HG02981 (cell line): ENCODE measurements around the gene SPIB.
"Not testable (repeated sequence)": the region's sequence is repeated elsewhere in the genome, so short reads cannot be mapped to it uniquely, and the experiment has no call there.

Experiments used
- ATAC-seq: cut with Tn5 transposase; IDR thresholded peaks from one replicate; pipeline ENCODE4 v1.9.1; 2021; ENCODE audit warnings: mild to moderate bottlenecking, moderate library complexity; ENCODE audit not compliant: unreplicated experiment

SPIB gene

DNA sequence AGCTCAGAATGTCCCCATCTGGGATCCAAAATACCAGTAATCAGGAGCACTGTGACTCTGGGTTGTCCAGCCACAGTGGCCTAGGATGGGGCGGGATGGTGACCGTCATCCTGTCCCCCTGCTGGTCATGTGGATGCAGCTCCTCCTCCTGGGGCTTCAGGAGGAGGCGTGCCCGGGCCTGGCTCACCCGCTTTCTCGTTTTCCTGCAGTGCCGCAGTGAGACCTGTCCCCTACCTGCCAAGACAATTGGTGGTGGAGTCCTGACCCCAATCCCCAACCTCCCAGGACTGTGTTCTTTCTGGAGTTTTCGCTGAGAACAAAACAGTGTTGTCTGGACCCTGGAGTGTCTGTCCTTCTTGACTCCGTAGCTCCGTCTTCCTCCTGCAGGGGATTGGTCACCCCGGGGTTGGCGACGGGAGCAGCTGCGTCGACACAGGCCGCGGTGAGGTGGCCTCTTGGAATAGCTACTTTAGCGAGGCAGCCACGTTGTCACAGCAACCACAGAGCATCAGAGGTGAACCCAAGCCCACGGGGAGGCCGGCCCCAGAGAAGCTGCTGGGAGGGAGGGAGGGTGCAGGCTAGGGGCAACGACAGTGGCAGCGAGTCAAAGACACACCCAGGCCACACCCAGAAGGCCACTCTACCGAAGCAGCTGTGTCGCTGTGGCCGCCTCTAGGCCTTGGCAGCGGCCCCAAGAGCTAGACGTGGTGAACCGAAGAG is 47.4 kb downstream of the SPIB start:
- no peak for ATAC-seq

DNA sequence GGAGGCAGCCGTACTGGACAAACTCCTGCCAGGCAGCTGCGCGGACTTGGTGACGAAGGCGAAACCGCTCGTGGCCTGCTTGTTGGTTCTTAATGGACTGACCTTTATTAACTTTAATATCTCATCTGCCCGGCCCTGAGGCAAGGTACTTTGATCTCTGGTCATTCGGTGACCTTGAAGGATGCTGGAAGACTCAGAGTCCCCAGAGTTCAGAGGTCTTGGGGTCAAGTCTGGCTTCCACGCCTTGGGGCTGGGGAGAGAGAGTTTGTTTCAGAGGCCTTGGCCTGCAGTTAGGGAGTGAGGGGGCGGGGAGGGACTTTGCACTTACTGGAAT is 47.9 kb downstream of the SPIB start:
- ATAC-seq: no peak

DNA sequence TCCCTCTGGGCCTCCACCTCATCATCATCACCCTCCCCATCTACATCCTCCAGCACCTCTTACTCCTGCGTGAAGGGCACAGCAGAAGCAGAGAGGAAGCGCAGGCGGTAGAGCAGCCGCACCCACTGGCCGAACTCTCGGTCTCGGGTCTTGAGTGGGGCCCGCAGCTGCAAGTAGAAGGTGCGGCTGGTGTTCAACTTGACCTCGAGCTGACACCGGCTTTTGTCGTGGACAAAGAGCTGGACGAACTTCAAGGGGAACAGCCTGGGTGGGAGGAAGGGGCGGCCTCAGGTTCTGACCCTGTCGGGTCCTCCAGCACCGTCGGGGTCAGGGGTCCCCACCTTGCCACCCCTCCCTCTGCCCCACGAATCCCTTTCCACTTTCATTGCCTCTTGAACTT is 48.8 kb downstream of the SPIB start:
- ATAC-seq: no peak

DNA sequence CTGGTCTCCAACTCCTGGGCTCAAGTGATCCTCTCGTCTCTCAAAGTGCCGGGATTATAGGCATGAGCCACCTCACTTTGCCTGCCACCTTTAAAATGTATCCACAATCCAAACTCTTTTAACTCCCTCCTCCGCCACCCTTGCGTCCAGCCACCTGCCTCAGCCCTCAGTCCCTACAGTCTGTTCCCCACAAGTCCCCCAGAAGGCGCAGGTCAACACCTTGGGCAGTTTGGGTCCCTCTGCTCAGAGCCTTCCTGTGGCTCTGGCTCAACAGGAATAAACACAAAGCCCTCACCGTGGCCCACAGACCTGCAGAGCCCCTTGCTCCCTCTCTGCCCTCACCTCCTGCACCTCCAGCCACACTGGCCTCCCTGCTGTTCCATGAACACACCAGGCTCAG is 50.1 kb downstream of the SPIB start:
- no peak for ATAC-seq

DNA sequence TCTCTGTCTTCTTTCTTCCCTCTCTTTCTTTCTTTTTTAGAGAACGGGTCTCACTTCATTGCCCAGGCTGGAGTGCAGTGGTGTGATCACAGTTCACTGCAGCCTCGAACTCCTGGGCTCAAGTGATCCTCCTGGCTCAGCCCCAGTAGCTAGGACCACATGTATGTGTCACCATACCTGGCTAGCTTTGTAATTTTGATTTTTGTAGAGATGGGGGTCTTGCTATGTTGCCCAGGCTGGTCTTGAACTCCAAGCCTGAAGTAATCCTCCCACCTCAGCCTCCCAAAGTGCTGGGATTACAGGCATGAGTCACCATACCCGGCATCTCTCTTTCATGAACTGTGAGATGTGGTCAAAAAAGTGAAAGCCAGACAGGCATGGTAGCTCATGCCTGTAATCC is 54.6 kb downstream of the SPIB start:
- ATAC-seq: not testable (repeated sequence)

DNA sequence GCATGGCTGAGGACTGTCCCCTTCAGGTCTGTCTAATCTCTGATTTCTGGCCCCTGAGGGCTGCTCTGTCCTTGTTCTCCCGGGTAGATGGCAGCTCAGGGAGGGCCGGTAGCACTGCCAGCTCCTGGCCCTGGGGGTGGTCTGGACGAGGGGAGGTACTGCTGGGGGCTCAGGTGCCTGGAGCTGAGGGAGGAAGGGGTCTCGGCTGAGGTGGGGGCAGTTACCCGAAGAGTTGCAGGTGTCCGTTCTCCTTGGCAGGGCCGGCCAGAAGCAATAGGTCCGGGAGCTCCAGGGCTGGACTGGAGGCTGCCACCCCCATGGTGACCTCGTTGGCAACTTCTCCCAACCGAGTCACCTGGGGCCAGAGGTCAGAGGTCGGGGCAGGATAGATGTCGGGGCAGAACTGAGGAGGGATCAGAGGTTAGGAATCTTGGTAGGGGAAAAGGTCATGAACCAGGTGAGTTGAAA is 56.4 kb downstream of the SPIB start:
- ATAC-seq: no peak

DNA sequence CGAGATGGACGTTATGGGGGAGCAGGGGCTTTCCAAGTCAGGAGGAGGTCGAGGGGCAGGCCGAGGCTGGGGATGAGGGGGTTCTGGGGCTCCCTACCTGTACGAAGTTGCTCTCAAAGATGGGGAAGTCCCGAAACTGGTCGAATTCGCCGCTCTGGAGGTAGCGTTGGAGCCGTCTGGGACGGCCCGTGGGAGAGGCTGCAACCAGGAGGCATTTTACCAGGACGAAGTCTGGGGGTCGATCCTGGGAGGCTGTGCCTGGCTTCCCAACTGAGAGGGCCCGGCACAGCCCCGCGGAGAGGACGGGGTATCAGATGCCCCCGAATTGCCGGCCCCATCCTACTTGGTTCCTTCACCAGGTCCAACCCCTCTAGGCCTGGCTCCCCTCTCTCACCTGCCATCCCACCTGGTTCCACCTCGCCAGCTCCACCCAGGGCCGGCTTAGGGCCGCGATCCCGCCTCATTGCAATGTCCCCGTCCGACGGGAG is 57.0 kb downstream of the SPIB start:
- ATAC-seq: no peak

DNA sequence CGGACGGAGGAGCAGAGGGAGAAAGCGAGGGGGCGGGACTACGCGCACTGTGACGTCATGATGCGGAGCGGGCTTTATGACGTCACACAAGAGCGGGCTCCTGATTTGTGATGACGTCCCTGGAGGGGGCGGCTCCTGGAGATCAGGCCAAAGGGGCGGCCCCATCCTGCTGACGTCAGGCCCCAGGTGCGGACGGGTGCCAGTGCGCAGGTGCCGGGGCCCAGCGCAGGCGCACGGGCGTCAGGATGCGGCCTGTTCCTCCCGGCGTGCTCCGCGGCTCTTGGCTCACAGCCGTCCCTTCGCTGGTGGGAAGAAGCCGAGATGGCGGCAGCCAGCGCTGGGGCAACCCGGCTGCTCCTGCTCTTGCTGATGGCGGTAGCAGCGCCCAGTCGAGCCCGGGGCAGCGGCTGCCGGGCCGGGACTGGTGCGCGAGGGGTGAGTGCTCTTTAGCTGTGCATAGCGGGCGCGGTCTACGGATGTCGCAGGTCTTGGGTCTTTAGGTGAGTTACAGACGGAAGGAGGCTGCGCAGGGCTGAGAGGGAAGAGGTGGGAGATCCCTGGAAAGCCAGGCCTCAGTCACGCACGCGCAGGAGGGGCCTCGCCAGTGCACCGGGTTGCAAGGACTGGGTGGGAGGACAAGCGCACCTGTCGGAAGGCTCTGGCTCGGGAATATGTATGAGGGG is 57.6 kb downstream of the SPIB start, which contains the start of the genes EMC10 and GARIN5A:
Gene EMC10, plus strand, starts transcription at position 284 of the 683 bp plus-strand sequence. Its CDS starts 38 bp downstream, at position 322.
Gene GARIN5A, minus strand, starts transcription at position 625 of the 683 bp plus-strand sequence. Its CDS starts 460 bp downstream, at position 165.
- ATAC-seq: peak; percentile 78

DNA sequence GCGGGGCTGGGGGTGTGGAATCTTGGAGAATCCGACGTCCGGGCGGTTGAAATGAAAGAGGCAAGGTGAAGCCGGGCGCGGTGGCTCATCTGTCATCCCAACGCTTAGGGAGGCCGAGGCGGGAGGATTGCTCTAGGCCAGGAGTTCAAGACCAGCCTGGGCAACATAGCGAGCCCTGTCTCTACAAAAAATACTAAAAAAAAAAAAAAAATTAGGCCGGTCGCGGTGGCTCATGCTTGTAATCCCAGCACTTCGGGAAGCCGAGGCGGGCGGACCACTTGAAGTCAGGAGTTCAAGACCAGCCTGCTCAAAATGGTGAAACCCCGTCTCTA is 58.1 kb downstream of the SPIB start:
- no peak for ATAC-seq

DNA sequence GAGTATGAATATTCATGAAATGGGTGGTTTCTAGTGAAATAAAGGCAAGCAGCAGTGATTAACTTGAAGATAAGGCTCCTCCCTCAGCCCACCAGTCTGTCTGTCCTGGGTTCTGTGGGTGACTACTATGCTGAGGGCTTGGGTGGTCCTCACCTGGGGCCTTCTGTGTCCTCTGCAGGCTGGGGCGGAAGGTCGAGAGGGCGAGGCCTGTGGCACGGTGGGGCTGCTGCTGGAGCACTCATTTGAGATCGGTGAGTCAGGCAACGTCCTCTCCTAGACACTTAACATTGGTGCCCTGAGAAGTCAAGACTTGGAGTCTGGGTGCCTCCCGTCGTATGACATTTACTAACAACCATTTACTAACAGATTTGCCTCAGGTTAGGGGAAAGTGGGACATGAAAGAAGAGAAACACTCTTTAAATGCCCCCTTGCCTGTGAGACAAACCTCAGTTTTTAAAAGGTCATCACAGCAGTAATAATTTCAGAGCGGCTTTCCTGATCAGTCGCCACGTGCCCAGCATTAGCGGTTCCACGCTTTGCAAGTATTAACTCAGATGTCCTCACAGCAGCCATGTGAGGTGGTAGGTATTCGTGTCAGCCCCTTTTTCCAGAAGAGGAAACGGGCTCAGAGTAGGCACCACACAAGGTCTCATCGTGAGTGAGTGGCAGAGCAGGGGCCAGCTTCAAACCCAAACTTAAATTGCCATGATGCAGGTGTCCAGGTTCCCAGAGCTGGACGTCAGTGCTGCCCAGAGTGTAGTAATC is 59.2 kb downstream of the SPIB start:
- ATAC-seq: no peak

DNA sequence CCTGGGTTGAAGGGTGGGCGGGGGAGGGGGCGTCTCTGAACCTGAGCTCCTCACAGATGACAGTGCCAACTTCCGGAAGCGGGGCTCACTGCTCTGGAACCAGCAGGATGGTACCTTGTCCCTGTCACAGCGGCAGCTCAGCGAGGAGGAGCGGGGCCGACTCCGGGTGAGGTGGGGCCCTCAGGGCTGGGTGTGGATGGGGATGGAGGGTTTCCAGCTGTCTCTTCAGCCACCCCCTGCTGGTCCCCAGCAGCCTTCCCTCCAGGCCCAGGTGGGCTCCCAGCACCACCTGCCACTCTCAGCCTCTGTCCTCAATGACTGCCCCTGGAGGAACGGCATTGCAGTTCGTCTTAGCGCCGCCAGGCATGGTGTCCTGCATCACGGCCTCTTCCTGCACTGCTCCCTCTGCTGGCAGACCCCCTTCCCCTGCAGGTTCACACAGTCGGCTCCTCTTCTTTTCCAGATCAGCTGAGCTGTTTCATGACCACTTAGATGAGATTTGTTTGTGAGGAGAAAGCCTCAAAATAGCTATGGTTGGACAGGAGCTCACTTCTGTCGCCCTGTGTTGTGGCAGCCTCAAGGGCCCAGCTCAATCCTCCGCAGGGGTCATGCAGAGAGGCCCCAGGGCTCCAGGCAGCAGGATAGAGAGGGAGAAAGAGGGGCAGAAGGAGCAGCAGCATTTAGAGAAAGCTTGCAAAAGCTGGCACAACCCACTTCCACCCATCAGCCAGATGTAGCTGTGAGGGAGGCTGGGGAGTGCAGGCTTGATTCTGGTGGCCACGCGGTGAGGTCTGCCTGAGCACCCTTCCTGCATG is 60.4 kb downstream of the SPIB start:
- no peak for ATAC-seq

DNA sequence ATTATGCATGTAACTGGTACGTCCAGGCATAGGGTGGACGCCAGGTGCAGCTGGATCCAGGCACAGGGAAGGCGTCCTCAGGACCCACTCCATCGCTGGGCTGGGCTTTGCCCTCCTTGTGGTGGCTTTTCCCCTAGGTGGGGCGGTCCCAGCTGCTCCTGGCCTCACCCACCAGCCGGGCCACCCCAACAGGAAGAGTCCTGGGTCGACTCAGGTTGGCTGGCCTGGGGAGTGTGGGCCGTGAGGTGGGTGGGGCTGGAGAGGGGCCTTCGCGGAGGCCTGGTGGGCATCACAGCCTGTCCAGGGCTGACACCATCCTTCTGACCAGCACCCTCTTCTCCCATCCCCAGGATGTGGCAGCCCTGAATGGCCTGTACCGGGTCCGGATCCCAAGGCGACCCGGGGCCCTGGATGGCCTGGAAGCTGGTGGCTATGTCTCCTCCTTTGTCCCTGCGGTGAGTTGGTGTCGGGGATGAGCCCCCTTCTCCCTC is 61.1 kb downstream of the SPIB start:
- no peak for ATAC-seq

DNA sequence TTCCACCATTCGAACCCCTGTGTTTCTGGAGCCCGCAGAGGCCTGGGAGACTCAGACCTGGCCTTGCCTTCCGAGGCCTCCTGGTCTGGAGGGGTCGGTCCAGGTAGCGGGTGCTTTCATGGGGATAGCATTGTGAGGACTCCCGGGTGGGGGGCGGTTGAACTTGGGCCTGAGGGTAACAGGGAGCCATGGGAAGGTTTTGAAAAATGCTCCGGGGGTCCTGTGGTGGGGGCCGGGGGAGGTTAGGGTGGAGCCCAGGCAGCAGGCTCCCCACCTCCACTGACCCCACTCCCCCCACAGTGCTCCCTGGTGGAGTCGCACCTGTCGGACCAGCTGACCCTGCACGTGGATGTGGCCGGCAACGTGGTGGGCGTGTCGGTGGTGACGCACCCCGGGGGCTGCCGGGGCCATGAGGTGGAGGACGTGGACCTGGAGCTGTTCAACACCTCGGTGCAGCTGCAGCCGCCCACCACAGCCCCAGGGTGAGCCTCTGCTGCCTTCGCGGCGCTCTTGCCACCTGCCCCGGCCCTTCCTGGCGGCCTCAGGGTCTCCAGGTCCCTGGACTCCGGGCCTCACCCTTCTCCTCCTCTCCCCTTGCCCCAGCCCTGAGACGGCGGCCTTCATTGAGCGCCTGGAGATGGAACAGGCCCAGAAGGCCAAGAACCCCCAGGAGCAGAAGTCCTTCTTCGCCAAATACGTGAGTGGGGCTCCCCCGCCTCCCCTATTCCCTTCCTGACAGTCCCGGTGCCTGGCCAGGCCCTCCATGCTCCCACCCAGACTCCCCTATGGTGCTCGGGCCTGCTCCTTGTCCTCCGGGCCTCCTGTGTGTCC is 61.8 kb downstream of the SPIB start:
- no peak for ATAC-seq
